PC-9 (cell line): ENCODE data around the gene SLC25A25.

Source experiments
- EZH2 ChIP-seq: fragments of 200-600 bp; sonication (generic); IDR thresholded peaks from 2 replicates; pipeline ENCODE4 v1.8.0; 2017; ENCODE audit warnings: antibody characterized with exemption, low read depth
- TF ChIP-seq, protein P1 (sequence below): fragments of 200-600 bp; sonication (generic); conservative IDR thresholded peaks from 2 replicates; pipeline ENCODE4 v1.6.1; 2017; ENCODE audit warnings: mixed run types, antibody characterized with exemption, mild to moderate bottlenecking, moderate library complexity

DNA sequence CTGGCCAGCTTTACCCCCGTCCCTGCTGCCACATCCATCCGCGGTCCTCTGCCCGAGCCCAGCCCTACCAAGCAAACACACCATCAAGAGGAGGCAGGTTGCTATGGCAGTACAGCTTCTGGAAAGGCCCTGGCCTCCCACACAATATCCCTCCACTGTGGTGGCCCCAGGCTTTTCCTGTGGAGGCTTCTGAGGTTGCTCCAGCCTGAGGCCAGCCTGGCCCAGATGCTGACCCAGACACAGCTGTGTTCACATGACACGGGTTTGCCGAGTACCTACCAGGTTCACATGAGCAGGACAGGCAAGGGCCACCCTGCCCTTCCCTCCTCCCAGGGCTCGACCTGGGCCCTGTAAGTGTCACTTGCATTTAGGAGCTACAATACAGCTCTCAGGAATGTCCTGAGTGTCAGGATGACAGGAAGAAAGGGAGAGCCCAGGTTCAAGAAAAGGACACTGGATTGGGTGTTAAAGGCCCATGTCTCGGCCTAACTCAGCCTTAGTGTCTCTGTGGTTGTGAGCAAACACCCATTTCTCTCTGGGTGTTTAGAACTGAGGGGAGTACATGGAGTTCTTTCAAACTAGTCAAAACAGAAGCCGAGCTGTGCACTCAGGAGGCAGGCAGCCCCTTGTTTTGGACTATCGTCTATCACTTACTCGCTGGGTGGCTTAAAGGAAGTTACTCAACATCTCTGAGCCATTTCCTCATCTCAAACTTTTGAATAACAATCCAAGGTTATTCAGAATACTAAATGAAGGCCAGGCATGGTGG is 41.1 kb upstream of the SLC25A25 start:
- TF ChIP-seq, protein P1, sequence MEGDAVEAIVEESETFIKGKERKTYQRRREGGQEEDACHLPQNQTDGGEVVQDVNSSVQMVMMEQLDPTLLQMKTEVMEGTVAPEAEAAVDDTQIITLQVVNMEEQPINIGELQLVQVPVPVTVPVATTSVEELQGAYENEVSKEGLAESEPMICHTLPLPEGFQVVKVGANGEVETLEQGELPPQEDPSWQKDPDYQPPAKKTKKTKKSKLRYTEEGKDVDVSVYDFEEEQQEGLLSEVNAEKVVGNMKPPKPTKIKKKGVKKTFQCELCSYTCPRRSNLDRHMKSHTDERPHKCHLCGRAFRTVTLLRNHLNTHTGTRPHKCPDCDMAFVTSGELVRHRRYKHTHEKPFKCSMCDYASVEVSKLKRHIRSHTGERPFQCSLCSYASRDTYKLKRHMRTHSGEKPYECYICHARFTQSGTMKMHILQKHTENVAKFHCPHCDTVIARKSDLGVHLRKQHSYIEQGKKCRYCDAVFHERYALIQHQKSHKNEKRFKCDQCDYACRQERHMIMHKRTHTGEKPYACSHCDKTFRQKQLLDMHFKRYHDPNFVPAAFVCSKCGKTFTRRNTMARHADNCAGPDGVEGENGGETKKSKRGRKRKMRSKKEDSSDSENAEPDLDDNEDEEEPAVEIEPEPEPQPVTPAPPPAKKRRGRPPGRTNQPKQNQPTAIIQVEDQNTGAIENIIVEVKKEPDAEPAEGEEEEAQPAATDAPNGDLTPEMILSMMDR, result no peak
- no peak for TF ChIP-seq EZH2
